ENCODE data around the gene CDCA8.
"Not testable (repeated sequence)": the region's sequence is repeated elsewhere in the genome, so short reads cannot be mapped to it uniquely, and the experiment has no call there.

CDCA8 gene

GRCh38 chr1:37734629-37735591 lies 42.6 kb downstream of the CDCA8 start:
- H3K27ac ChIP-seq (ENCODE audit: low read depth, low read length): no peak overlapping the region
- H3K27me3 ChIP-seq (ENCODE audit: low read length): no peaks in the 10 kb centered on the region
- H3K4me2 ChIP-seq (ENCODE audit: low read depth, low read length, poor library complexity, severe bottlenecking): no peak overlapping the region
- no peaks in the 10 kb centered on the region for H3K9me3 ChIP-seq (ENCODE audit: insufficient read depth, low read length)
- no peak overlapping the region for H3K4me3 ChIP-seq (ENCODE audit: insufficient read depth, low read length, poor library complexity, severe bottlenecking)
- no peaks in the 10 kb centered on the region for H4K20me1 ChIP-seq (ENCODE audit: low read depth, low read length)
- no peak overlapping the region for H2AFZ ChIP-seq (ENCODE audit: low read depth, low read length, severe bottlenecking)
- no peaks in the 10 kb centered on the region for H3K9me2 ChIP-seq (replicated peaks; ENCODE audit: insufficient read depth, low read length)
- no peak for TF ChIP-seq CTCF (IDR thresholded peaks at IDR 0.05; ENCODE audit: insufficient read depth, low read length, poor library complexity, severe bottlenecking)
- H3K79me2 ChIP-seq (ENCODE audit: insufficient read depth, low read length): no peaks in the 10 kb centered on the region
- H3K36me3 ChIP-seq (ENCODE audit: low read length): no peaks in the 10 kb centered on the region
- H3F3A ChIP-seq (ENCODE audit: insufficient read depth): no peaks in the 10 kb centered on the region
- H3K9ac ChIP-seq (ENCODE audit: low read length): no peak overlapping the region

GRCh38 chr1:37737975-37738374 lies 45.7 kb downstream of the CDCA8 start:
- H3K9ac ChIP-seq (ENCODE audit: low read length); H3K36me3 ChIP-seq (ENCODE audit: low read length); H3K4me2 ChIP-seq (ENCODE audit: low read depth, low read length, poor library complexity, severe bottlenecking); H3K9me3 ChIP-seq (ENCODE audit: insufficient read depth, low read length); H3K4me3 ChIP-seq (ENCODE audit: insufficient read depth, low read length, poor library complexity, severe bottlenecking); H2AFZ ChIP-seq (ENCODE audit: low read depth, low read length, severe bottlenecking); H4K20me1 ChIP-seq (ENCODE audit: low read depth, low read length); H3F3A ChIP-seq (ENCODE audit: insufficient read depth); H3K79me2 ChIP-seq (ENCODE audit: insufficient read depth, low read length); H3K9me2 ChIP-seq (replicated peaks; ENCODE audit: insufficient read depth, low read length); H3K27ac ChIP-seq (ENCODE audit: low read depth, low read length); H3K27me3 ChIP-seq (ENCODE audit: low read length): not testable (repeated sequence)

- not testable (repeated sequence) for H3K27ac ChIP-seq (ENCODE audit: low read depth, low read length); H3K27me3 ChIP-seq (ENCODE audit: low read length)
Observed at GRCh38 chr1:37738619-37739018, 46.3 kb downstream of the CDCA8 start.

GRCh38 chr1:37739222-37739621 lies 46.9 kb downstream of the CDCA8 start:
- Histone ChIP-seq H3K9me3 (ENCODE audit: insufficient read depth, low read length) (no peaks in the 10 kb centered on the region), H3K9me2 (replicated peaks; ENCODE audit: insufficient read depth, low read length) (no peaks in the 10 kb centered on the region), H2AFZ (ENCODE audit: low read depth, low read length, severe bottlenecking) (no peak overlapping the region), H3K4me2 (ENCODE audit: low read depth, low read length, poor library complexity, severe bottlenecking) (no peak overlapping the region), H3K79me2 (ENCODE audit: insufficient read depth, low read length) (no peaks in the 10 kb centered on the region), H3F3A (ENCODE audit: insufficient read depth) (no peaks in the 10 kb centered on the region), H3K9ac (ENCODE audit: low read length) (no peak overlapping the region), H3K27me3 (ENCODE audit: low read length) (no peaks in the 10 kb centered on the region; the same call in 1 of the 2 replicates), H4K20me1 (ENCODE audit: low read depth, low read length) (no peaks in the 10 kb centered on the region), H3K36me3 (ENCODE audit: low read length) (no peaks in the 10 kb centered on the region), H3K4me3 (ENCODE audit: insufficient read depth, low read length, poor library complexity, severe bottlenecking) (no peak overlapping the region), H3K27ac (ENCODE audit: low read depth, low read length) (no peak overlapping the region)
- TF ChIP-seq EZH2phosphoT487 (conservative IDR thresholded peaks at IDR 0.05; ENCODE audit: low read length): no peak
- no peak for TF ChIP-seq CTCF (IDR thresholded peaks at IDR 0.05; ENCODE audit: insufficient read depth, low read length, poor library complexity, severe bottlenecking)

More at GRCh38 chr1:37738619-37739018, 46.3 kb downstream of the CDCA8 start:
- H3K9me3 ChIP-seq (ENCODE audit: insufficient read depth, low read length); H2AFZ ChIP-seq (ENCODE audit: low read depth, low read length, severe bottlenecking); H3F3A ChIP-seq (ENCODE audit: insufficient read depth); H3K4me2 ChIP-seq (ENCODE audit: low read depth, low read length, poor library complexity, severe bottlenecking); H4K20me1 ChIP-seq (ENCODE audit: low read depth, low read length); H3K36me3 ChIP-seq (ENCODE audit: low read length); H3K79me2 ChIP-seq (ENCODE audit: insufficient read depth, low read length); H3K4me3 ChIP-seq (ENCODE audit: insufficient read depth, low read length, poor library complexity, severe bottlenecking); H3K9ac ChIP-seq (ENCODE audit: low read length); H3K9me2 ChIP-seq (replicated peaks; ENCODE audit: insufficient read depth, low read length): not testable (repeated sequence)
